Adrenal gland (tissue), 12 donors: ENCODE measurements around the gene SMPD3. TPM values are rescaled to one million over a fixed set of nuclear protein-coding genes. Genes with fewer than 3 reads are reported as not detected.
A peak's percentile ranks its signal among the peaks of the same experiment; 100 is the strongest.

ENCODE experiments used
- DNase-seq, 7 donors: peaks; one replicate each; pipeline ENCODE4 v3.0.0-alpha.2; 2019 to 2020
- H3K27ac ChIP-seq, 5 donors: fragments of 200-600 bp; sonication (generic) in 4 of 5; 1 replicate in 3 of 5; 2 replicates in 2 of 5; pipeline versions ENCODE4 v1.5.1 to v1.8.0; 2016 to 2020; ENCODE audit warnings: mild to moderate bottlenecking in 1 of 5
- H3K27me3 ChIP-seq: fragments of 200-600 bp; 2 replicates; pipeline ENCODE4 v1.8.0; 2021
- H3K36me3 ChIP-seq, 2 donors: fragments of 200-600 bp; replicated peaks in 1 of 2; 1 replicate in 1 of 2; 2 replicates in 1 of 2; pipeline versions ENCODE4 v1.5.1 to v1.8.0; 2018 to 2022
- H3K4me1 ChIP-seq, 2 donors: fragments of 200-600 bp; replicated peaks in 1 of 2; 1 replicate in 1 of 2; 2 replicates in 1 of 2; pipeline versions ENCODE4 v1.5.1 to v1.8.0; 2018 to 2021
- H3K4me3 ChIP-seq, 4 donors: fragments of 200-600 bp; sonication (generic) in 3 of 4; one replicate each; pipeline ENCODE4 v1.5.1; 2016 to 2018
- H3K9me3 ChIP-seq, 3 donors: fragments of 200-600 bp; sonication (generic) in 1 of 3; replicated peaks in 1 of 3; 1 replicate in 2 of 3; 2 replicates in 1 of 3; pipeline versions ENCODE4 v1.5.1 to v1.8.0; 2016 to 2021
- CTCF ChIP-seq, 6 experiments: fragments of 450-650 bp in 4 of 6; fragments of 200-600 bp in 2 of 6; sonication (generic) in 1 of 6; IDR thresholded peaks; 1 replicate in 5 of 6; 2 replicates in 1 of 6; pipeline versions ENCODE4 v1.5.1 to v1.8.0; 2016 to 2021; ENCODE audit warnings: antibody characterized with exemption in 6 of 6, mild to moderate bottlenecking in 2 of 6, moderate library complexity in 1 of 6
- POLR2A ChIP-seq, 2 donors: fragments of 450-650 bp; IDR thresholded peaks; one replicate each; pipeline ENCODE4 v1.6.1; 2017; ENCODE audit warnings: antibody characterized with exemption in 2 of 2, mild to moderate bottlenecking in 2 of 2, moderate library complexity in 1 of 2
- WGBS, 4 donors: extraction: QIAGEN DNeasy Blood & Tissue Kit in 2 of 4; methylation state at CpG; one replicate each; pipeline versions ENCODE4 v1.1.5 to v1.1.7; 2013 to 2017; 5-methylcytosine and 5-hydroxymethylcytosine counted together
- intact Hi-C, 2 donors: fragments of 100-400 bp; cut with DNase I; formaldehyde crosslinking; loops; one replicate each; pipeline versions ENCODE4 v1.14.1 to v1.15.0; 2022 to 2023
- polyA plus RNA-seq, 3 donors: library from polyadenylated mRNA; stranded (reverse); fragments of 200-250 nt in 2 of 3; fragments of 350-450 nt in 1 of 3; fragmentation: Illumina TruSeq in 1 of 3; extraction: RNeasy Lipid Tissue Mini Kit (QIAGEN cat#74804) in 1 of 3; gene quantifications; one replicate each; pipeline ENCODE4 v1.2.3, GENCODE V29; 2013 to 2014
- total RNA-seq, 9 donors: library from RNA; depleted of rRNA in 4 of 9; stranded (reverse); fragments of >200 nt in 4 of 9; fragments of 120-200 nt in 1 of 9; fragmentation: NEBNext Ultra II Directional in 1 of 9; extraction: Animal tissue kit (Norgen Biotek cat#: 25700) in 1 of 9; gene quantifications; one replicate each; pipeline versions ENCODE4 v1.1.0 to v1.2.4, GENCODE V29; 2013 to 2023
- donor health status: healthy with polysubstance abuse.
- donor health status: Bipolar disorder and iron deficiency.
- donor health status: DM: yes; HTN: yes; CAD: no.
- donor health status: DM: no; HTN: no; CAD: no.
- donor health status: DM: no; HTN: no; CAD: no.
- donor health status: DM: yes; HTN: yes; CAD: no.

SMPD3 gene
- total and polyA plus RNA-seq, 12 donors, result 0.32 to 7.8 (median 1.2) TPM; not detected in 2

GRCh38 chr16:68399456-68399855 is 48.9 kb downstream of the SMPD3 start:
- Histone ChIP-seq H3K27ac (peak overlapping the region in 1 of 5 donors; percentile 13), H3K4me3 (no peak overlapping the region), H3K4me1 (peaks cover 0 to 16% of the 10 kb centered on the region in 2 donors), H3K36me3 (no peaks in the 10 kb centered on the region), H3K27me3 (no peaks in the 10 kb centered on the region), H3K9me3 (no peaks in the 10 kb centered on the region)
- no peak for TF ChIP-seq CTCF (IDR thresholded peaks at IDR 0.05)
- no peak for TF ChIP-seq POLR2A (IDR thresholded peaks at IDR 0.05)
- intact Hi-C loops, result loop anchor here in 1 of 2 donors (10.0 kb wide), 1 partner anchor 115 kb away; no protein-coding TSS in a partner anchor
- 83 to 97% (median 93%) methylated on average over 2 to 3 of the region's 3 CpGs for WGBS, 4 donors
- no peak for DNase-seq

GRCh38 chr16:68397710-68398201 is 50.6 kb downstream of the SMPD3 start:
- DNase-seq, result no peak
- 76 to 92% (median 79%) methylated on average over 6 of the region's 6 CpGs for WGBS, 4 donors
- intact Hi-C loops, result loop anchor here (2.0 to 10.0 kb wide), 2 partner anchors 113 to 117 kb away; no protein-coding TSS in a partner anchor
- H3K36me3 ChIP-seq, result no peaks in the 10 kb centered on the region
- no peaks in the 10 kb centered on the region for H3K27me3 ChIP-seq
- H3K27ac ChIP-seq, result no peak overlapping the region
- H3K9me3 ChIP-seq, result no peaks in the 10 kb centered on the region
- H3K4me1 ChIP-seq, result peaks cover 0 to 15% of the 10 kb centered on the region in 2 donors
- no peak overlapping the region for H3K4me3 ChIP-seq
- TF ChIP-seq CTCF (IDR thresholded peaks at IDR 0.05) (no peak), POLR2A (IDR thresholded peaks at IDR 0.05) (no peak)

GRCh38 chr16:68396481-68396880 is 51.8 kb downstream of the SMPD3 start:
- Histone ChIP-seq H3K9me3 (no peaks in the 10 kb centered on the region), H3K27ac (no peak overlapping the region), H3K36me3 (no peaks in the 10 kb centered on the region), H3K4me3 (no peak overlapping the region), H3K27me3 (no peaks in the 10 kb centered on the region), H3K4me1 (peaks cover 0 to 3% of the 10 kb centered on the region in 2 donors)
- TF ChIP-seq CTCF (IDR thresholded peaks at IDR 0.05) (peak; percentile 45 to 76 (median 62)), POLR2A (IDR thresholded peaks at IDR 0.05) (no peak)
- intact Hi-C loops, result loop anchor here (2.0 to 10.0 kb wide), 2 partner anchors 114 to 118 kb away; no protein-coding TSS in a partner anchor
- 28 to 40% (median 38%) methylated on average over 5 to 6 of the region's 6 CpGs for whole genome bisulfite sequencing, 4 donors
- peak in 6 of 7 donors; percentile 48 to 82 (median 53) for DNase-seq

GRCh38 chr16:68395815-68396214 is 52.5 kb downstream of the SMPD3 start:
- no peaks in the 10 kb centered on the region for H3K27me3 ChIP-seq
- WGBS, 4 donors, result 75 to 92% (median 87%) methylated on average over 4 of the region's 4 CpGs
- DNase-seq, result no peak
- no peaks in the 10 kb centered on the region for H3K9me3 ChIP-seq
- H3K27ac ChIP-seq, result no peak overlapping the region
- no peak for TF ChIP-seq CTCF (IDR thresholded peaks at IDR 0.05)
- TF ChIP-seq POLR2A (IDR thresholded peaks at IDR 0.05), result no peak
- no peak overlapping the region for H3K4me3 ChIP-seq
- H3K4me1 ChIP-seq, result peaks cover 0 to 3% of the 10 kb centered on the region in 2 donors
- intact Hi-C loops, result loop anchor here (2.0 to 10.0 kb wide), 2 partner anchors 115 to 119 kb away; no protein-coding TSS in a partner anchor
- no peaks in the 10 kb centered on the region for H3K36me3 ChIP-seq
